ENCODE results near the gene RSRP1.
"Not testable (repeated sequence)": the region's sequence is repeated elsewhere in the genome, so short reads cannot be mapped to it uniquely, and the experiment has no call there.

- TF ChIP-seq POLR2AphosphoS5 (IDR thresholded peaks at IDR 0.05; ENCODE audit: low read depth, low read length); RAD21 (IDR thresholded peaks at IDR 0.05; ENCODE audit: low read depth): not testable (repeated sequence)
Measured at GRCh38 chr1:25260336-25260735, 13.1 kb upstream of the RSRP1 start.
